OCI-LY7 (cell line): ENCODE measurements around the gene PANX3. TPM values are rescaled to one million over a fixed set of nuclear protein-coding genes. Genes with fewer than 3 reads are reported as not detected.

Experiments
- BruUV-seq: library from RNA; stranded (reverse); fragments of 400-500 nt; replicated peaks from 2 replicates; lab custom pipeline; 2021; lab: Mats Ljungman, UMichigan
- CTCF ChIA-PET: fragments of 300-600 bp; sonication (Branson Sonifier 250); formaldehyde crosslinking; loops from one replicate; lab custom pipeline; 2022; ENCODE audit warnings: antibody characterized with exemption; ENCODE audit not compliant: unreplicated experiment; lab: Charles Lee
- POLR2A ChIA-PET: fragments of 300-600 bp; sonication (Branson Sonifier 250); formaldehyde crosslinking; loops from one replicate; lab custom pipeline; 2022; ENCODE audit warnings: antibody characterized with exemption; lab: Charles Lee
- DNase-seq: peaks from one replicate; pipeline ENCODE4 v3.0.0-alpha.2; 2015; ENCODE audit warnings: low spot score
- H2AFZ ChIP-seq: fragments of 200-600 bp; sonication (generic), shearing (Covaris generic); 2 replicates; pipeline ENCODE4 v1.6.1; 2014; ENCODE audit warnings: mild to moderate bottlenecking, antibody characterized with exemption, low read length, moderate library complexity
- H3K27ac ChIP-seq: fragments of 200-600 bp; sonication (generic); 2 replicates; pipeline ENCODE4 v1.5.1; 2014; ENCODE audit warnings: mixed run types, low read depth, mild to moderate bottlenecking, moderate library complexity, low read length, inconsistent platforms; ENCODE audit not compliant: poor library complexity, severe bottlenecking
- H3K36me3 ChIP-seq: fragments of 200-600 bp; sonication (generic); 2 replicates; pipeline ENCODE4 v1.6.1; 2014; ENCODE audit warnings: mild to moderate bottlenecking, antibody characterized with exemption, low read length, moderate library complexity, mixed read lengths; ENCODE audit not compliant: insufficient read depth
- H3K4me1 ChIP-seq: fragments of 200-600 bp; sonication (generic); 2 replicates; pipeline ENCODE4 v1.5.1; 2014; ENCODE audit warnings: mild to moderate bottlenecking, low read length; ENCODE audit not compliant: insufficient read depth, poor library complexity, severe bottlenecking
- H3K4me2 ChIP-seq: fragments of 200-600 bp; sonication (generic); 2 replicates; pipeline ENCODE4 v1.6.1; 2014; ENCODE audit warnings: mild to moderate bottlenecking, low read length
- H3K4me3 ChIP-seq: fragments of 200-600 bp; sonication (generic); 2 replicates; pipeline ENCODE4 v1.5.1; 2014; ENCODE audit warnings: mild to moderate bottlenecking, low read depth, low read length; ENCODE audit not compliant: poor library complexity, severe bottlenecking
- H3K79me2 ChIP-seq: fragments of 200-600 bp; sonication (generic); 2 replicates; pipeline ENCODE4 v1.6.1; 2016; ENCODE audit warnings: low read depth, mild to moderate bottlenecking, low read length, moderate library complexity, mixed read lengths; ENCODE audit not compliant: insufficient read depth
- H3K9me2 ChIP-seq: fragments of 200-600 bp; sonication (generic); 2 replicates; pipeline ENCODE4 v1.6.1; 2016; ENCODE audit warnings: mild to moderate bottlenecking, low read length, mixed read lengths; ENCODE audit not compliant: insufficient read depth
- H3K9me3 ChIP-seq: fragments of 200-600 bp; sonication (generic); 2 replicates; pipeline ENCODE4 v1.6.1; 2014; ENCODE audit warnings: mild to moderate bottlenecking, mixed run types, low read length, mixed read lengths
- H4K20me1 ChIP-seq: fragments of 200-600 bp; sonication (generic); 2 replicates; pipeline ENCODE4 v1.6.1; 2014; ENCODE audit warnings: mild to moderate bottlenecking, antibody characterized with exemption, low read length, moderate library complexity, mixed read lengths; ENCODE audit not compliant: insufficient read depth
- EZH2phosphoT487 ChIP-seq: fragments of 200-600 bp; sonication (generic); IDR thresholded peaks from 2 replicates; pipeline ENCODE4 v1.6.1; 2018; ENCODE audit warnings: low read depth, borderline replicate concordance, mild to moderate bottlenecking, mixed run types, antibody characterized with exemption, low read length, moderate library complexity, mixed read lengths
- intact Hi-C: fragments of 100-400 bp; cut with micrococcal nuclease; formaldehyde crosslinking; loops from one replicate; pipeline ENCODE4 v1.10.0; 2022; ENCODE audit not compliant: unreplicated experiment
- total RNA-seq, 2 experiments: library from RNA; depleted of rRNA in 1 of 2; stranded (reverse); fragments of >200 nt in 1 of 2; shearing (Covaris generic) in 1 of 2; gene quantifications; 2 replicates each; pipeline ENCODE4 v1.2.3, GENCODE V29; 2014 to 2022
- TF ChIP-seq, protein P1 (sequence below): fragments of 200-600 bp; sonication (generic); conservative IDR thresholded peaks from 2 replicates; pipeline ENCODE4 v1.5.1; 2014; ENCODE audit warnings: mild to moderate bottlenecking, antibody characterized with exemption, low read length, moderate library complexity, mixed read lengths

The PANX3 gene
- total RNA-seq, 2 experiments from 2014 or later: not detected

DNA sequence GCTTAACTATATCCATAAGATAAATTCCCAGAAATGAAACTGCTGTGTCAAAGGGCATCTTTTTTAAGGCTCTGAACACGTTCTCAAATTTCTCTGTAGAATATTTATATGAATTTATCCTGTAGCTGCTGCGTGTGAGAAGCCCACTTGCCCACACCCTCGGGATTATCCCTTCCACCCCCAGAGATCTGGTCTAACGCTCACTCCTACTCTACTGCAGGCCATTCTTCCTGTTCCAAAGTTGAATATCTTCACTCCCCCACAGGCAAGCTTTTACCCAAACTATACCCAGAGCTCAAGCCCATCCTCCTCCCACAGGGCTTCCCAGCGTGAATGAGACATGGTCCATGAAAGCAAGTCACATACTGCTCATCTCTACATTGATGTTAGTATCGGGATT is 37.4 kb downstream of the PANX3 start:
- H4K20me1 ChIP-seq: no peaks in the 10 kb centered on the region
- no peak overlapping the region for H2AFZ ChIP-seq
- intact Hi-C loops: no loop called here
- H3K4me3 ChIP-seq: no peak overlapping the region
- TF ChIP-seq, protein P1, sequence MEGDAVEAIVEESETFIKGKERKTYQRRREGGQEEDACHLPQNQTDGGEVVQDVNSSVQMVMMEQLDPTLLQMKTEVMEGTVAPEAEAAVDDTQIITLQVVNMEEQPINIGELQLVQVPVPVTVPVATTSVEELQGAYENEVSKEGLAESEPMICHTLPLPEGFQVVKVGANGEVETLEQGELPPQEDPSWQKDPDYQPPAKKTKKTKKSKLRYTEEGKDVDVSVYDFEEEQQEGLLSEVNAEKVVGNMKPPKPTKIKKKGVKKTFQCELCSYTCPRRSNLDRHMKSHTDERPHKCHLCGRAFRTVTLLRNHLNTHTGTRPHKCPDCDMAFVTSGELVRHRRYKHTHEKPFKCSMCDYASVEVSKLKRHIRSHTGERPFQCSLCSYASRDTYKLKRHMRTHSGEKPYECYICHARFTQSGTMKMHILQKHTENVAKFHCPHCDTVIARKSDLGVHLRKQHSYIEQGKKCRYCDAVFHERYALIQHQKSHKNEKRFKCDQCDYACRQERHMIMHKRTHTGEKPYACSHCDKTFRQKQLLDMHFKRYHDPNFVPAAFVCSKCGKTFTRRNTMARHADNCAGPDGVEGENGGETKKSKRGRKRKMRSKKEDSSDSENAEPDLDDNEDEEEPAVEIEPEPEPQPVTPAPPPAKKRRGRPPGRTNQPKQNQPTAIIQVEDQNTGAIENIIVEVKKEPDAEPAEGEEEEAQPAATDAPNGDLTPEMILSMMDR: no peak
- TF ChIP-seq EZH2phosphoT487: no peak
- H3K36me3 ChIP-seq: no peaks in the 10 kb centered on the region
- H3K4me1 ChIP-seq: peaks cover 8% of the 10 kb centered on the region
- no peak overlapping the region for H3K4me2 ChIP-seq
- no peak overlapping the region for H3K27ac ChIP-seq
- no TSS peak for BruUV-seq
- ChIA-PET POLR2A (interaction anchor here (0.7 to 1.2 kb wide), 4 partner anchors 60 to 463 kb away, joined by 3 to 6 read pairs (median 3); partner anchors contain the start of gene TMEM218), CTCF (no interaction called here)
- DNase-seq: no peak
- H3K79me2 ChIP-seq: no peaks in the 10 kb centered on the region
- no peaks in the 10 kb centered on the region for H3K9me3 ChIP-seq
- H3K9me2 ChIP-seq: no peaks in the 10 kb centered on the region

DNA sequence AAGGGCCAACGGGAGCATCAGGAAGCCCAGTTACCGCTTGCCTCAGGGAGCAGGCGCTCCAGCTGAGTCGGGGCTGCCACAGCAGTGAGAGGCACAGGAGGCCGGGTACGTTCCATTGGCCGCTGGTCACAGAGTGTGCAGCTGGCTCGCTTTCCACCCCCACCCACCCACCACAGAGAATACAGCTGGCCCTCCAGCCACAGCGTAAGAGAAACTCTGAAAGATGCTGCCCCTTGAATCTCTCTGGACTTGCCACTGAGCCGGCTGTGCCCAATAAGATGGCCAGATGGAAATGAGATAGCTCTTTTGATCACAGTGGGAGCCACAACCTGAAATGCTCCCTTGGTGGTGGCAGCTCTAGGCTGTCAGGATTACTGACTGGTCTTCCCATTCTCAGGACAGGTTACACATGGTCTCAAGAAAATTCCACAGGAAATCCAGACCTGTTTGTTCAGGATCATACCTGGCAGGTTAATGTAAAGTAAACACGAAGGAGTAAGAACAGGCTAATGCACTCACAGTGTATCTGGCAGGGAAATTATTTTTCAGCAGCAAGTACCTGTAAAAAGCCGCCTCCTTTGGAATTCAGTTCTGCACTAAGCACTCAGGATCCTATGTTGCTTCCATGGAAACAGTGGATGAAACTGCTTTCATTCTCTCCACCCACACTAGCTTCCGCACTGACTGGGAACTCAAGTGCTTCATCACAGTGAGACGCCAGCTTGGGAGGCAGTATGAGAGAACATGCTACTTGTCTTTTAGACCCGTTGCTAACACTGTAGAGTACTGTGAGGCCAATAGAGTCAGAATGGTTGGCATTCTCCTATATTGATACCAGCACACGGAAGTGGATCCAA is 45.8 kb downstream of the PANX3 start:
- no TSS peak for BruUV-seq
- no peak for TF ChIP-seq EZH2phosphoT487
- TF ChIP-seq, protein P1: no peak
- no peak overlapping the region for H3K27ac ChIP-seq
- POLR2A ChIA-PET: interaction anchor here (0.6 to 1.2 kb wide), 2 partner anchors 17 to 81 kb away, joined by 4 to 5 read pairs; no protein-coding TSS in a partner anchor
- no peaks in the 10 kb centered on the region for H3K9me3 ChIP-seq
- H3K79me2 ChIP-seq: no peaks in the 10 kb centered on the region
- no peak overlapping the region for H3K4me3 ChIP-seq
- H3K36me3 ChIP-seq: 0 out of 2 replicates have a peak, but pooled peaks cover 3% of the 10 kb centered on the region
- H3K4me1 ChIP-seq: no peaks in the 10 kb centered on the region
- DNase-seq: no peak
- CTCF ChIA-PET: no interaction called here
- H2AFZ ChIP-seq: no peak overlapping the region
- no peaks in the 10 kb centered on the region for H3K9me2 ChIP-seq
- no peaks in the 10 kb centered on the region for H4K20me1 ChIP-seq
- no peak overlapping the region for H3K4me2 ChIP-seq
- intact Hi-C loops: no loop called here

DNA sequence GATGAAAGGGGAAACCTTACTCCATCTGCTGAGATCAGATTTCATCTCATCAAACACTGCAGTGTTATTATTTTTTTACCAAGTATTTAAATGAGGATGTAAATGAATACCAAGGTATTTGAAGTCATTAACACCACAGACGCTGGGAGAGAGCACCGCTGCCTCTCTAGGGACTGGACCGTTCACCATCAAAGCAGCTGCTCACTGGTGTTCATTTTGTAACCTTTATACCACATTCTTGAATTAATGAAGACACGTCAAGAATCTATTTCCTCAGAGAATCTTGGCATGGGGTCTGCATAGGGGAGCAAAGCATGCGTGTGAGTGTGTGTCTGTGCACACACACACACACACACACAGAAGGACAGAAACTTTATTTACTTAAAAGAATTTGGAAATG is 46.7 kb downstream of the PANX3 start:
- Histone ChIP-seq H3K4me3 (no peak overlapping the region), H3K9me2 (no peaks in the 10 kb centered on the region), H3K4me1 (no peaks in the 10 kb centered on the region), H3K27ac (no peak overlapping the region), H4K20me1 (no peaks in the 10 kb centered on the region), H3K36me3 (0 out of 2 replicates have a peak, but pooled peaks cover 3% of the 10 kb centered on the region), H3K79me2 (no peaks in the 10 kb centered on the region), H2AFZ (no peak overlapping the region), H3K4me2 (no peak overlapping the region), H3K9me3 (no peaks in the 10 kb centered on the region)
- DNase-seq: no peak
- TF ChIP-seq, protein P1: no peak
- TF ChIP-seq EZH2phosphoT487: no peak
- intact Hi-C loops: no loop called here
- BruUV-seq: no TSS peak
- POLR2A ChIA-PET: no interaction called here
- CTCF ChIA-PET: no interaction called here
